ENCODE results near the gene SMR3B.

GRCh38 chr4:70426789-70427188 lies 43.9 kb downstream of the SMR3B start:
- TF ChIP-seq, protein P1, sequence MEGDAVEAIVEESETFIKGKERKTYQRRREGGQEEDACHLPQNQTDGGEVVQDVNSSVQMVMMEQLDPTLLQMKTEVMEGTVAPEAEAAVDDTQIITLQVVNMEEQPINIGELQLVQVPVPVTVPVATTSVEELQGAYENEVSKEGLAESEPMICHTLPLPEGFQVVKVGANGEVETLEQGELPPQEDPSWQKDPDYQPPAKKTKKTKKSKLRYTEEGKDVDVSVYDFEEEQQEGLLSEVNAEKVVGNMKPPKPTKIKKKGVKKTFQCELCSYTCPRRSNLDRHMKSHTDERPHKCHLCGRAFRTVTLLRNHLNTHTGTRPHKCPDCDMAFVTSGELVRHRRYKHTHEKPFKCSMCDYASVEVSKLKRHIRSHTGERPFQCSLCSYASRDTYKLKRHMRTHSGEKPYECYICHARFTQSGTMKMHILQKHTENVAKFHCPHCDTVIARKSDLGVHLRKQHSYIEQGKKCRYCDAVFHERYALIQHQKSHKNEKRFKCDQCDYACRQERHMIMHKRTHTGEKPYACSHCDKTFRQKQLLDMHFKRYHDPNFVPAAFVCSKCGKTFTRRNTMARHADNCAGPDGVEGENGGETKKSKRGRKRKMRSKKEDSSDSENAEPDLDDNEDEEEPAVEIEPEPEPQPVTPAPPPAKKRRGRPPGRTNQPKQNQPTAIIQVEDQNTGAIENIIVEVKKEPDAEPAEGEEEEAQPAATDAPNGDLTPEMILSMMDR (IDR thresholded peaks at IDR 0.05), result no peak
- no peak for TF ChIP-seq POLR2A (IDR thresholded peaks at IDR 0.05)
